ENCODE data around the gene TRIB2.

The TRIB2 gene

DNA sequence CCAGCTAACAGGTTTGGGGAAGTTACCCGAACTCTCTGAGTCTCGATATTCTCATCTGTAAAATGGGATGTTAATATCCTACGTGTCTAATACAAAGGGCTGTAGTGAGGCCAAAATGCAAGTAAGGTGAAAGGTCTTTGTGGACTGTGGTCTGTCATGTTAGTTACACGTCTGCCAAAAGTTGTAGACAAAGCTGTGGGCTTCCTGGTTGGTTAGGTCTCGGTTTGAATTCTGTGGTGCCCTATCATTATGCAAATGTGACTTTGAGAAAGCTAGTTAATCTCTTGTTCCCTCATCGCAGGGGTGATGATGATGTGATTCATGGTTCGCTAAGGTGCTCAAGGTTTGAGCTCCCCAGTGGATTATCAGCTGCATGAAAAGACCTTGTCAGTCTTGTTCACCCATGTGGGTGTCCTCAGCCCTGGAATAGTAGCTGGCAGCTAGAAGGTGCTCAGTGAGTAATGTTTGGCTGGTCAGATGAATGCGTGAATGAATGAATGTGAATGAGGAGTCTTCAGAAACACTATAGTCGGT, 23.1 kb downstream of the TRIB2 start:
- H3K4me3 ChIP-seq (ENCODE audit: low read depth, low read length): no peak overlapping the region
- no peak for DNase-seq (ENCODE audit: low read depth)
- no peak for TF ChIP-seq MYC (IDR thresholded peaks at IDR 0.05; ENCODE audit: low read depth, low read length)
- TF ChIP-seq POLR2A (IDR thresholded peaks at IDR 0.05; ENCODE audit: extremely low read depth, insufficient read length): no peak
- TF ChIP-seq, protein P1, sequence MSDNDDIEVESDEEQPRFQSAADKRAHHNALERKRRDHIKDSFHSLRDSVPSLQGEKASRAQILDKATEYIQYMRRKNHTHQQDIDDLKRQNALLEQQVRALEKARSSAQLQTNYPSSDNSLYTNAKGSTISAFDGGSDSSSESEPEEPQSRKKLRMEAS (IDR thresholded peaks at IDR 0.05; ENCODE audit: low read depth, low read length): no peak
- TF ChIP-seq, protein P2, sequence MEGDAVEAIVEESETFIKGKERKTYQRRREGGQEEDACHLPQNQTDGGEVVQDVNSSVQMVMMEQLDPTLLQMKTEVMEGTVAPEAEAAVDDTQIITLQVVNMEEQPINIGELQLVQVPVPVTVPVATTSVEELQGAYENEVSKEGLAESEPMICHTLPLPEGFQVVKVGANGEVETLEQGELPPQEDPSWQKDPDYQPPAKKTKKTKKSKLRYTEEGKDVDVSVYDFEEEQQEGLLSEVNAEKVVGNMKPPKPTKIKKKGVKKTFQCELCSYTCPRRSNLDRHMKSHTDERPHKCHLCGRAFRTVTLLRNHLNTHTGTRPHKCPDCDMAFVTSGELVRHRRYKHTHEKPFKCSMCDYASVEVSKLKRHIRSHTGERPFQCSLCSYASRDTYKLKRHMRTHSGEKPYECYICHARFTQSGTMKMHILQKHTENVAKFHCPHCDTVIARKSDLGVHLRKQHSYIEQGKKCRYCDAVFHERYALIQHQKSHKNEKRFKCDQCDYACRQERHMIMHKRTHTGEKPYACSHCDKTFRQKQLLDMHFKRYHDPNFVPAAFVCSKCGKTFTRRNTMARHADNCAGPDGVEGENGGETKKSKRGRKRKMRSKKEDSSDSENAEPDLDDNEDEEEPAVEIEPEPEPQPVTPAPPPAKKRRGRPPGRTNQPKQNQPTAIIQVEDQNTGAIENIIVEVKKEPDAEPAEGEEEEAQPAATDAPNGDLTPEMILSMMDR (IDR thresholded peaks at IDR 0.05; ENCODE audit: low read depth, low read length): no peak

DNA sequence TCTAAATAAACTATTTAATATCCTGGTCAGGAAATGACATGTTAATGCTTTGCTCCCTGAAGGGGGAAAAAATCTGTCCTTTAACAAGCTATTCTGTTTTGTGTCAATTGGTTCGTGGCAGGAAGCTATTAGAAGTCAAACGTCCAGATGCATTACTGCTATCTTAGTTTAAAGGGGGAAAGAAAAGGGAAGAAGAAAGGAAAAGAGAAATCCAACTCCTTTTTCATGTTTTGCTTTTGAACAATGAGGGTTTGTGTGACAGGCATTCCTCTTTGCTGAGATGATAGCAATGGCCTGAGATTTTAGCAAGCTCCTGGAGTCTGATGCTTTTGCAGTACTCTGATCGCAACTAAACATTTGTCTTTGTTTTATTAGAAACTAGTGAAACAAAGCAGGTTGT, 24.6 kb downstream of the TRIB2 start:
- DNase-seq (ENCODE audit: low read depth): no peak
- no peak overlapping the region for H3K4me3 ChIP-seq (ENCODE audit: low read depth, low read length)
- TF ChIP-seq POLR2A (IDR thresholded peaks at IDR 0.05; ENCODE audit: extremely low read depth, insufficient read length) (no peak), MYC (IDR thresholded peaks at IDR 0.05; ENCODE audit: low read depth, low read length) (no peak)
- TF ChIP-seq, protein P1 (IDR thresholded peaks at IDR 0.05; ENCODE audit: low read depth, low read length): no peak
- TF ChIP-seq, protein P2 (IDR thresholded peaks at IDR 0.05; ENCODE audit: low read depth, low read length): no peak

DNA sequence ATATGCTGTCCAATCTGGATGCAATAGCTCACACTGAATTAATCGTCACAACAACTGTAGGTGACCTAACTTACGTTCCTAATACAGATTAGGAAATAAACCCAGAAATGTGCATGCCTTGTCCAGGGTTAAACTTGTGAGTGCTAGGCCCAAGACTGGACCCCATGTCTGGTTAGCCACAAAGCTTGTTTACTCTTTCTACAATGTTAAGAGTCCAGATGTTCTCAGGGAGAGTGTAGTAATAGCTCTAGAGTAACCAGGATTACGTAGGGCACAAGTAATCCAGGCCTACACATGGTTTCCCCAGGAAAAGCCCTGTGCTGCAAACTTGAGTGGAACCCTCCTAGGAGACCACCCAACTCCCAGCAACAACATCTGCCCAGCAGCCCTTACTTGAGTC, 26.2 kb downstream of the TRIB2 start:
- no peak overlapping the region for H3K4me3 ChIP-seq (ENCODE audit: low read depth, low read length)
- no peak for DNase-seq (ENCODE audit: low read depth)
- TF ChIP-seq, protein P2 (IDR thresholded peaks at IDR 0.05; ENCODE audit: low read depth, low read length): no peak
- TF ChIP-seq, protein P1 (IDR thresholded peaks at IDR 0.05; ENCODE audit: low read depth, low read length): no peak
- no peak for TF ChIP-seq POLR2A (IDR thresholded peaks at IDR 0.05; ENCODE audit: extremely low read depth, insufficient read length)
- no peak for TF ChIP-seq MYC (IDR thresholded peaks at IDR 0.05; ENCODE audit: low read depth, low read length)

DNA sequence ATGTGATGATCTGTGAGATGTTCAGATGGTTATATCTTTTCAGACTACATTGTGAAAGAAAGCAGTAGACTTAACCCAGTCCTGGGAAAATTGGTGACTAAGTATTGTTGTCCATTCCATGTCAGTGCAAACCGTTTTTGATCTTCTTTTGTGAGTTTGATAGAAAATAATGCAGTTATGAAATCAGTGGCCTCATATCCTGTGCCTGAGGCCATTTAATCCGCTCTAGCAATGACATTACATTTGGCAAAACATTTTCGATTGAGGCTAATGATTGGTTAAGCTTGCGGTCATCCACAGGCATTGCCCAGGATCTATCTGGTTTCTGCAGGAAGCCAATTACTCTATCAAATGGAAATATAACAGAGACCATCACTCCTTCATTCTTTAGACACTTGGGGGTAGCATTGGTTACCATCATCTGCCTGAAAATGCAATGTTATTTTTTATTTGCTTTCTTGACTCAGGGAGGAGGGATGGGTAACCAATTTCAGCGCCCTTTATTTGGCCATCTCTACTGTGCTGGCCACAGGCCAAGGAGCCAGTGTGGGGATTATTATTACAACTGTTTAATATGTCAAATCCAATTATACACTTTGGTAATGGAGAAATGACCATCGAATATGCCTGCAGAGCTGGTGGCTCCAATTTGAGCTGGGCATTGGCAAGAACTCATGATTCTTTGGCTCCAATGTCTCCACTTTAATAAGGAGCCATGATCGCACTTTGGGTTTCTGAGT, 33.6 kb downstream of the TRIB2 start:
- TF ChIP-seq MYC (IDR thresholded peaks at IDR 0.05; ENCODE audit: low read depth, low read length): no peak
- TF ChIP-seq POLR2A (IDR thresholded peaks at IDR 0.05; ENCODE audit: extremely low read depth, insufficient read length): no peak
- TF ChIP-seq, protein P2 (IDR thresholded peaks at IDR 0.05; ENCODE audit: low read depth, low read length): no peak
- TF ChIP-seq, protein P1 (IDR thresholded peaks at IDR 0.05; ENCODE audit: low read depth, low read length): no peak
- H3K4me3 ChIP-seq (ENCODE audit: low read depth, low read length): no peak overlapping the region
- DNase-seq (ENCODE audit: low read depth): no peak

DNA sequence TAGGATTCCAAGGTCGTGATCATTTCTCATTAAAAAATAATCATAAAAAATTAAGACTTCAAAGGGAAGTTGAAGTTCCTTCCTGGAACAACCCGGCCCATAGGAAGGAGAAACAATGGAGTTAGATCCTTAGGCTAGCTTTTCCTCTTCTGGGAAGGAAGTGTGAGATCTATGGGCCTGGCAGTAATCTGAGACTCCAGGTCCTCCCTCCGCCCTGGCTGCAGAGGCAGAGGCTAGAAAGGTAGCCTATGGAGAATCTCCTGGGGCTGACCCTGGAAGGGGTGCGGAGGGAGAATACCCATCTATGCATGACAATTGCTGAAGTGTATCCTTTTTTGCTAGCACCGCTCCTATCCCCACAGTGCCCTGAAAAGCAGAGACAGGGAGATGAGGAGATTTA, 37.9 kb downstream of the TRIB2 start:
- H3K4me3 ChIP-seq (ENCODE audit: low read depth, low read length): no peak overlapping the region
- no peak for DNase-seq (ENCODE audit: low read depth)
- TF ChIP-seq, protein P2 (IDR thresholded peaks at IDR 0.05; ENCODE audit: low read depth, low read length): no peak
- no peak for TF ChIP-seq POLR2A (IDR thresholded peaks at IDR 0.05; ENCODE audit: extremely low read depth, insufficient read length)
- TF ChIP-seq, protein P1 (IDR thresholded peaks at IDR 0.05; ENCODE audit: low read depth, low read length): no peak
- no peak for TF ChIP-seq MYC (IDR thresholded peaks at IDR 0.05; ENCODE audit: low read depth, low read length)
